WTC11 (cell line): ENCODE results near the gene ITPKC.

Experiments used
- E2F5 ChIP-seq: sonication (generic); formaldehyde crosslinking; IDR thresholded peaks from 2 replicates; pipeline ENCODE4 v1.8.1; 2022; ENCODE audit warnings: mild to moderate bottlenecking, moderate library complexity, missing genetic modification reagents
- FOXP1 ChIP-seq: sonication (generic); formaldehyde crosslinking; IDR thresholded peaks from 2 replicates; pipeline ENCODE4 v1.8.0; 2022; ENCODE audit warnings: missing genetic modification reagents, mild to moderate bottlenecking, moderate library complexity, borderline replicate concordance
- HMGXB4 ChIP-seq: sonication (generic); formaldehyde crosslinking; IDR thresholded peaks from 2 replicates; pipeline ENCODE4 v1.8.1; 2023; ENCODE audit warnings: mild to moderate bottlenecking, moderate library complexity, missing genetic modification reagents
- MYBL2 ChIP-seq: sonication (generic); formaldehyde crosslinking; IDR thresholded peaks from 2 replicates; pipeline ENCODE4 v1.8.1; 2023; ENCODE audit warnings: mild to moderate bottlenecking, moderate library complexity, missing genetic modification reagents
- NR2C2 ChIP-seq: sonication (generic); formaldehyde crosslinking; IDR thresholded peaks from 2 replicates; pipeline ENCODE4 v1.8.0; 2022; ENCODE audit warnings: mild to moderate bottlenecking, missing genetic modification reagents
- ZNF138 ChIP-seq: sonication (generic); formaldehyde crosslinking; conservative IDR thresholded peaks from 2 replicates; pipeline ENCODE4 v1.8.1; 2022; ENCODE audit warnings: mild to moderate bottlenecking, moderate library complexity, missing genetic modification reagents
- ZNF425 ChIP-seq: fragments of 250-450 bp; sonication (Bioruptor Pico); conservative IDR thresholded peaks from 2 replicates; pipeline ENCODE4 v1.9.0; 2021; ENCODE audit warnings: mild to moderate bottlenecking
- ZNF512 ChIP-seq: sonication (generic); formaldehyde crosslinking; IDR thresholded peaks from 2 replicates; pipeline ENCODE4 v1.8.1; 2022; ENCODE audit warnings: missing genetic modification reagents, borderline replicate concordance
- ZSCAN18 ChIP-seq: fragments of 250-450 bp; sonication (Bioruptor Pico); IDR thresholded peaks from 2 replicates; pipeline ENCODE4 v2.1.2; 2022; ENCODE audit warnings: mild to moderate bottlenecking, moderate library complexity
- TF ChIP-seq, protein P1 (sequence below): fragments of 200-600 bp; IDR thresholded peaks from 2 replicates; pipeline ENCODE4 v1.8.0; 2022; ENCODE audit warnings: antibody characterized with exemption
- TF ChIP-seq, protein P2 (sequence below): sonication (generic); formaldehyde crosslinking; IDR thresholded peaks from 2 replicates; pipeline ENCODE4 v1.8.1; 2023; ENCODE audit warnings: mild to moderate bottlenecking, missing genetic modification reagents
- TF ChIP-seq, protein P3 (sequence below): sonication (generic); formaldehyde crosslinking; IDR thresholded peaks from 2 replicates; pipeline ENCODE4 v1.8.1; 2022; ENCODE audit warnings: low read depth, mild to moderate bottlenecking, moderate library complexity, missing genetic modification reagents, borderline replicate concordance
- TF ChIP-seq, protein P4 (sequence below): sonication (generic); formaldehyde crosslinking; IDR thresholded peaks from 2 replicates; pipeline ENCODE4 v1.8.1; 2023; ENCODE audit warnings: mild to moderate bottlenecking, missing genetic modification reagents, moderate library complexity

- TF ChIP-seq, protein P1, sequence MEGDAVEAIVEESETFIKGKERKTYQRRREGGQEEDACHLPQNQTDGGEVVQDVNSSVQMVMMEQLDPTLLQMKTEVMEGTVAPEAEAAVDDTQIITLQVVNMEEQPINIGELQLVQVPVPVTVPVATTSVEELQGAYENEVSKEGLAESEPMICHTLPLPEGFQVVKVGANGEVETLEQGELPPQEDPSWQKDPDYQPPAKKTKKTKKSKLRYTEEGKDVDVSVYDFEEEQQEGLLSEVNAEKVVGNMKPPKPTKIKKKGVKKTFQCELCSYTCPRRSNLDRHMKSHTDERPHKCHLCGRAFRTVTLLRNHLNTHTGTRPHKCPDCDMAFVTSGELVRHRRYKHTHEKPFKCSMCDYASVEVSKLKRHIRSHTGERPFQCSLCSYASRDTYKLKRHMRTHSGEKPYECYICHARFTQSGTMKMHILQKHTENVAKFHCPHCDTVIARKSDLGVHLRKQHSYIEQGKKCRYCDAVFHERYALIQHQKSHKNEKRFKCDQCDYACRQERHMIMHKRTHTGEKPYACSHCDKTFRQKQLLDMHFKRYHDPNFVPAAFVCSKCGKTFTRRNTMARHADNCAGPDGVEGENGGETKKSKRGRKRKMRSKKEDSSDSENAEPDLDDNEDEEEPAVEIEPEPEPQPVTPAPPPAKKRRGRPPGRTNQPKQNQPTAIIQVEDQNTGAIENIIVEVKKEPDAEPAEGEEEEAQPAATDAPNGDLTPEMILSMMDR, result no peak
- TF ChIP-seq ZSCAN18 (no peak), MYBL2 (no peak), ZNF425 (CRISPR knock-in tag) (no peak), FOXP1 (no peak), ZNF512 (no peak), ZNF138 (CRISPR knock-in tag) (no peak), E2F5 (CRISPR knock-in tag) (no peak), NR2C2 (CRISPR knock-in tag) (no peak), HMGXB4 (CRISPR knock-in tag) (no peak)
- TF ChIP-seq, protein P2, sequence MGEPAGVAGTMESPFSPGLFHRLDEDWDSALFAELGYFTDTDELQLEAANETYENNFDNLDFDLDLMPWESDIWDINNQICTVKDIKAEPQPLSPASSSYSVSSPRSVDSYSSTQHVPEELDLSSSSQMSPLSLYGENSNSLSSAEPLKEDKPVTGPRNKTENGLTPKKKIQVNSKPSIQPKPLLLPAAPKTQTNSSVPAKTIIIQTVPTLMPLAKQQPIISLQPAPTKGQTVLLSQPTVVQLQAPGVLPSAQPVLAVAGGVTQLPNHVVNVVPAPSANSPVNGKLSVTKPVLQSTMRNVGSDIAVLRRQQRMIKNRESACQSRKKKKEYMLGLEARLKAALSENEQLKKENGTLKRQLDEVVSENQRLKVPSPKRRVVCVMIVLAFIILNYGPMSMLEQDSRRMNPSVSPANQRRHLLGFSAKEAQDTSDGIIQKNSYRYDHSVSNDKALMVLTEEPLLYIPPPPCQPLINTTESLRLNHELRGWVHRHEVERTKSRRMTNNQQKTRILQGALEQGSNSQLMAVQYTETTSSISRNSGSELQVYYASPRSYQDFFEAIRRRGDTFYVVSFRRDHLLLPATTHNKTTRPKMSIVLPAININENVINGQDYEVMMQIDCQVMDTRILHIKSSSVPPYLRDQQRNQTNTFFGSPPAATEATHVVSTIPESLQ, result no peak
- TF ChIP-seq, protein P3, sequence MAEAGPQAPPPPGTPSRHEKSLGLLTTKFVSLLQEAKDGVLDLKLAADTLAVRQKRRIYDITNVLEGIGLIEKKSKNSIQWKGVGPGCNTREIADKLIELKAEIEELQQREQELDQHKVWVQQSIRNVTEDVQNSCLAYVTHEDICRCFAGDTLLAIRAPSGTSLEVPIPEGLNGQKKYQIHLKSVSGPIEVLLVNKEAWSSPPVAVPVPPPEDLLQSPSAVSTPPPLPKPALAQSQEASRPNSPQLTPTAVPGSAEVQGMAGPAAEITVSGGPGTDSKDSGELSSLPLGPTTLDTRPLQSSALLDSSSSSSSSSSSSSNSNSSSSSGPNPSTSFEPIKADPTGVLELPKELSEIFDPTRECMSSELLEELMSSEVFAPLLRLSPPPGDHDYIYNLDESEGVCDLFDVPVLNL, result no peak
- TF ChIP-seq, protein P4, sequence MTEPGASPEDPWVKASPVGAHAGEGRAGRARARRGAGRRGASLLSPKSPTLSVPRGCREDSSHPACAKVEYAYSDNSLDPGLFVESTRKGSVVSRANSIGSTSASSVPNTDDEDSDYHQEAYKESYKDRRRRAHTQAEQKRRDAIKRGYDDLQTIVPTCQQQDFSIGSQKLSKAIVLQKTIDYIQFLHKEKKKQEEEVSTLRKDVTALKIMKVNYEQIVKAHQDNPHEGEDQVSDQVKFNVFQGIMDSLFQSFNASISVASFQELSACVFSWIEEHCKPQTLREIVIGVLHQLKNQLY (CRISPR knock-in tag), result no peak
These were observed 19.7 kb downstream of the ITPKC start for GRCh38 chr19:40736661-40737060.
